IMR-90 (cell line): ENCODE data around the gene LHX5. TPM values are rescaled to one million over a fixed set of nuclear protein-coding genes. Genes with fewer than 3 reads are reported as not detected.

Source experiments
- ATAC-seq: fragments of 200-7000 bp; cut with Tn5 transposase; 2 replicates; pipeline ENCODE4 v1.9.1; 2020; ENCODE audit warnings: low read depth, mild to moderate bottlenecking, moderate library complexity
- BruUV-seq: library from RNA; stranded (reverse); fragments of 400-500 nt; replicated peaks from 2 replicates; lab custom pipeline; 2021; lab: Mats Ljungman, UMichigan
- CTCF ChIA-PET: fragments of 300-600 bp; formaldehyde crosslinking; extraction: SDS; loops from one replicate; lab custom pipeline; 2021; ENCODE audit warnings: antibody characterized with exemption; lab: Yijun Ruan, JAX
- POLR2A ChIA-PET: fragments of 300-600 bp; sonication (Branson Sonifier 250); formaldehyde crosslinking; loops from one replicate; lab custom pipeline; 2022; ENCODE audit warnings: antibody characterized with exemption; ENCODE audit not compliant: unreplicated experiment; lab: Charles Lee
- DNase-seq: peaks from one replicate; pipeline ENCODE4 v3.0.0; 2013
- H2AFZ ChIP-seq: replicated peaks from 2 replicates; pipeline ENCODE3; 2013; ENCODE audit warnings: low read length, mild to moderate bottlenecking; ENCODE audit not compliant: poor library complexity
- H2AK5ac ChIP-seq: 2 replicates; pipeline ENCODE4 v1.6.1; 2013; ENCODE audit warnings: low read depth, low read length, inconsistent platforms
- H2AK9ac ChIP-seq: replicated peaks from 2 replicates; pipeline ENCODE3; 2013; ENCODE audit warnings: mild to moderate bottlenecking, low read depth, low read length, moderate library complexity; ENCODE audit not compliant: poor library complexity
- H2BK120ac ChIP-seq: 2 replicates; pipeline ENCODE4 v1.6.1; 2013; ENCODE audit warnings: low read depth, low read length, inconsistent platforms
- H2BK15ac ChIP-seq: 3 replicates; pipeline ENCODE4 v1.6.1; 2013; ENCODE audit warnings: low read depth, low read length, inconsistent platforms
- H2BK20ac ChIP-seq: 2 replicates; pipeline ENCODE4 v1.6.1; 2013; ENCODE audit warnings: low read depth, mild to moderate bottlenecking, inconsistent platforms, low read length, moderate library complexity
- H2BK5ac ChIP-seq: 2 replicates; pipeline ENCODE4 v1.6.1; 2013; ENCODE audit warnings: mild to moderate bottlenecking, low read depth, low read length, inconsistent platforms; ENCODE audit not compliant: poor library complexity, severe bottlenecking
- H3K14ac ChIP-seq: replicated peaks from 2 replicates; pipeline ENCODE4 v1.6.1; 2013; ENCODE audit warnings: low read depth, low read length, inconsistent platforms
- H3K18ac ChIP-seq: 2 replicates; pipeline ENCODE4 v1.6.1; 2013; ENCODE audit warnings: low read depth, low read length, control low read depth
- H3K23ac ChIP-seq: 2 replicates; pipeline ENCODE4 v1.6.1; 2013; ENCODE audit warnings: low read depth, low read length, inconsistent platforms
- H3K27ac ChIP-seq: 2 replicates; pipeline ENCODE4 v1.5.1; 2013; ENCODE audit warnings: mild to moderate bottlenecking, control low read depth, low read length; ENCODE audit not compliant: insufficient read depth
- H3K27me3 ChIP-seq: 2 replicates; pipeline ENCODE4 v1.6.1; 2013; ENCODE audit warnings: low read length; ENCODE audit not compliant: control insufficient read depth, insufficient read depth
- H3K36me3 ChIP-seq: 2 replicates; pipeline ENCODE4 v1.6.1; 2013; ENCODE audit warnings: low read length, mixed read lengths; ENCODE audit not compliant: control insufficient read depth, insufficient read depth
- H3K4ac ChIP-seq: 2 replicates; pipeline ENCODE4 v1.6.1; 2013; ENCODE audit warnings: low read depth, low read length, inconsistent platforms
- H3K4me1 ChIP-seq: 2 replicates; pipeline ENCODE4 v1.6.1; 2013; ENCODE audit warnings: low read length, mixed read lengths; ENCODE audit not compliant: control insufficient read depth, insufficient read depth
- H3K4me2 ChIP-seq: 2 replicates; pipeline ENCODE4 v1.6.1; 2013; ENCODE audit warnings: low read depth, mild to moderate bottlenecking, control low read depth, low read length, moderate library complexity
- H3K4me3 ChIP-seq: 2 replicates; pipeline ENCODE4 v1.5.1; 2013; ENCODE audit warnings: low read depth, mild to moderate bottlenecking, control low read depth, low read length, moderate library complexity; ENCODE audit not compliant: insufficient read depth
- H3K56ac ChIP-seq: 2 replicates; pipeline ENCODE4 v1.6.1; 2013; ENCODE audit warnings: low read length, inconsistent platforms; ENCODE audit not compliant: insufficient read depth; ENCODE audit errors: extremely low read depth
- H3K79me1 ChIP-seq, 2 experiments: 2 replicates each; pipeline ENCODE4 v1.6.1; 2013; ENCODE audit warnings: low read length in 2 of 2, inconsistent platforms in 1 of 2, low read depth in 1 of 2
- H3K9ac ChIP-seq: 2 replicates; pipeline ENCODE4 v1.6.1; 2013; ENCODE audit warnings: low read depth, low read length, control low read depth
- H3K9me1 ChIP-seq: 2 replicates; pipeline ENCODE4 v1.6.1; 2013; ENCODE audit warnings: low read length, inconsistent platforms; ENCODE audit not compliant: insufficient read depth
- H3K9me3 ChIP-seq: 2 replicates; pipeline ENCODE4 v1.6.1; 2013; ENCODE audit warnings: low read length; ENCODE audit not compliant: control insufficient read depth, insufficient read depth
- H4K20me1 ChIP-seq: 2 replicates; pipeline ENCODE4 v1.6.1; 2013; ENCODE audit warnings: low read length, inconsistent platforms; ENCODE audit not compliant: insufficient read depth
- H4K5ac ChIP-seq: 2 replicates; pipeline ENCODE4 v1.6.1; 2013; ENCODE audit warnings: mild to moderate bottlenecking, low read depth, low read length, control low read depth
- H4K8ac ChIP-seq, 2 experiments: 2 replicates each; pipeline ENCODE4 v1.6.1; 2013; ENCODE audit warnings: low read depth in 2 of 2, low read length in 2 of 2, control low read depth in 1 of 2, inconsistent platforms in 1 of 2
- H4K91ac ChIP-seq: 2 replicates; pipeline ENCODE4 v1.6.1; 2013; ENCODE audit warnings: low read depth, low read length, inconsistent platforms; ENCODE audit not compliant: insufficient read depth
- RAD21 ChIP-seq: IDR thresholded peaks from 2 replicates; pipeline ENCODE4 v1.6.1; 2012; ENCODE audit warnings: low read length, improper control_type of control experiment
- WGBS, 2 experiments: methylation state at CpG; one replicate each; pipeline versions ENCODE4 v1.1.5 to v1.1.7; 2013; ENCODE audit warnings: missing lambda C conversion rate in 2 of 2; ENCODE audit not compliant: insufficient read length in 1 of 2; ENCODE audit errors: extremely low coverage in 2 of 2; 5-methylcytosine and 5-hydroxymethylcytosine counted together
- dilution Hi-C: fragments of 300-500 bp; cut with HindIII; formaldehyde crosslinking; loops from one replicate; pipeline ENCODE4 v1.14.3; 2018; ENCODE audit warnings: low sequenced_read_pairs; ENCODE audit not compliant: unreplicated experiment
- in situ Hi-C: fragments of 300-500 bp; cut with MboI; formaldehyde crosslinking; loops from 3 replicates; pipeline ENCODE4 v1.14.3; 2019; ENCODE audit warnings: low sequenced_read_pairs, inconsistent platforms, mixed read lengths
- intact Hi-C: fragments of 100-400 bp; cut with micrococcal nuclease; formaldehyde crosslinking; loops from 2 replicates; pipeline ENCODE4 v1.10.0; 2022
- polyA plus RNA-seq, 3 experiments: library from polyadenylated mRNA; depleted of rRNA; stranded (reverse); fragments of >200 nt; gene quantifications; 2 replicates each; pipeline ENCODE4 v1.2.3, GENCODE V29; 2012; ENCODE audit warnings: low replicate concordance in 1 of 3
- total RNA-seq: library from RNA; depleted of rRNA; stranded (reverse); fragments of >200 nt; gene quantifications from 2 replicates; pipeline ENCODE4 v1.2.3, GENCODE V29; 2012

LHX5 gene
- total and polyA plus RNA-seq, 2 of the 4 experiments (the other 2 are of a cell fraction) = not detected

DNA sequence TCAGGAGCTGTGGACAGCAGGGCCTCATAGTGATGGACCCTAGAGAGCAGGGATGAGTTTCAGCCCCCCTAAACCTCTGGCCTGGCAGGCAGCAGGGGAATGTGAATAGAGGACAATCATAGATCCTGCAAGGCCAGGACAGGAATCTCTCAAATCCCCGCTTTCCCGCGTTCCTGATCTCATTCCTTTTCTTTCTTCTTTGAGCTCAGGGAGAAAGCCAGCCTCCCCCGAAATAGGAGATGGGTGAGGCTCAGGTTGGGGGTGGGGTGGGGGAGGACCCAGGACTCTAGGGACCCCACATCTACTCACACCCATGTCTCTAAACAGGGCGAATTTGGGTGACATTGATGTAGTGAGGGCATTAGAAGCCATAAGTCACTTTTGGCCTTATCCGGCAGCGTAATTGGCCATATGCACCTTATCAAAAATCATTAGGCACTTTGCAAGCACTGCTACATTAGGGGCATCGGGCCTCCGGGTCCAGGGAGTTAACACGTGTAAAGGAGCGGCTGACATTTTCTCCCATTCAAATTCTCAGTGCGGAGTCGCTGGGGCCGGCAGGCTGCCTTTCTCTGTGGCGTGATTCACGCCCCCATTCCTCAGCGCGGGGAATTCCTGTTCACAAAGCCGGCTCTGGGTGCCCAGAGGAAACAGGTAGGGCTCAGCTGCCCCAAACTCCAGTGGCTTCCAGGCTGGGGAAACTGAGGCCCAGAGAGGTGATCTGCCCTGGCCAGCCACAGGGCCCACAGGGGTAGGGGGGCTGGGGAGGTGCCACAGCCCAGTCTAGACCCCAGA lies 1.5 kb downstream of the LHX5 start:
- Histone ChIP-seq H3K23ac (no peak overlapping the region), H3K9ac (no peak overlapping the region), H3K56ac (no peak overlapping the region), H4K91ac (no peak overlapping the region), H2AK9ac (no peak overlapping the region), H4K5ac (no peak overlapping the region), H3K4me3 (no peak overlapping the region), H2BK15ac (no peak overlapping the region), H3K4ac (no peak overlapping the region), H3K36me3 (no peaks in the 10 kb centered on the region), H2BK120ac (no peak overlapping the region), H4K8ac (no peak overlapping the region), H3K14ac (no peak overlapping the region), H3K4me2 (no peak overlapping the region), H4K20me1 (no peaks in the 10 kb centered on the region), H3K27me3 (peaks cover 97% of the 10 kb centered on the region), H2AK5ac (no peak overlapping the region), H2BK20ac (no peak overlapping the region), H3K18ac (no peak overlapping the region), H3K79me1 (no peaks in the 10 kb centered on the region), H2BK5ac (no peak overlapping the region), H3K9me3 (no peaks in the 10 kb centered on the region), H3K27ac (no peak overlapping the region), H2AFZ (no peak overlapping the region), H3K9me1 (no peaks in the 10 kb centered on the region), H3K4me1 (no peaks in the 10 kb centered on the region)
- in situ Hi-C loops (no loop called here), dilution Hi-C loops (no loop called here), intact Hi-C loops (no loop called here)
- CTCF ChIA-PET = interaction anchor here (0.6 kb wide), 1 partner anchor 1378 kb away, joined by 3 read pairs; no protein-coding TSS in a partner anchor
- POLR2A ChIA-PET = interaction anchor here (0.6 kb wide), 1 partner anchor 648 kb away, joined by 3 read pairs; no protein-coding TSS in a partner anchor
- 2% methylated on average over 11 of the region's 19 CpGs; no CpG with 5 or more reads in 1 of the 2 experiments for WGBS, 2 experiments
- ATAC-seq (no peak), DNase-seq (no peak)
- no TSS peak for BruUV-seq
- TF ChIP-seq RAD21 = no peak
